Trophoblast cell (in vitro differentiated cells and primary cell): ENCODE data around the gene TRMT2A. TPM values are rescaled to one million over a fixed set of nuclear protein-coding genes. Genes with fewer than 3 reads are reported as not detected.

Experiments
- DNase-seq, 2 donors: peaks; one replicate each; pipeline ENCODE4 v3.0.0-alpha.2; 2016
- H2AFZ ChIP-seq: 2 replicates; pipeline ENCODE4 v1.6.1; 2013; ENCODE audit warnings: low read length, moderate library complexity, mild to moderate bottlenecking; ENCODE audit not compliant: insufficient read depth, poor library complexity
- H2AK5ac ChIP-seq: 2 replicates; pipeline ENCODE4 v1.6.1; 2013; ENCODE audit warnings: mild to moderate bottlenecking, low read length
- H2BK120ac ChIP-seq: 2 replicates; pipeline ENCODE4 v1.6.1; 2013; ENCODE audit warnings: low read length, mild to moderate bottlenecking, moderate library complexity; ENCODE audit not compliant: insufficient read depth, poor library complexity
- H2BK12ac ChIP-seq: 2 replicates; pipeline ENCODE4 v1.6.1; 2013; ENCODE audit warnings: mild to moderate bottlenecking, low read length, moderate library complexity
- H2BK5ac ChIP-seq: 2 replicates; pipeline ENCODE4 v1.6.1; 2013; ENCODE audit warnings: low read length, low read depth, moderate library complexity, mild to moderate bottlenecking; ENCODE audit not compliant: poor library complexity
- H3K14ac ChIP-seq: 2 replicates; pipeline ENCODE4 v1.6.1; 2013; ENCODE audit warnings: mild to moderate bottlenecking, low read length
- H3K18ac ChIP-seq: 2 replicates; pipeline ENCODE4 v1.6.1; 2013; ENCODE audit warnings: mild to moderate bottlenecking, low read length
- H3K23ac ChIP-seq: 2 replicates; pipeline ENCODE4 v1.6.1; 2013; ENCODE audit warnings: low read length
- H3K27ac ChIP-seq: 2 replicates; pipeline ENCODE4 v1.5.1; 2013; ENCODE audit warnings: low read depth, mild to moderate bottlenecking, inconsistent platforms, low read length, moderate library complexity
- H3K27me3 ChIP-seq: 2 replicates; pipeline ENCODE4 v1.6.1; 2013; ENCODE audit warnings: inconsistent platforms, mild to moderate bottlenecking, low read length, moderate library complexity; ENCODE audit not compliant: insufficient read depth
- H3K36me3 ChIP-seq, 2 experiments: 1 replicate in 1 of 2; 2 replicates in 1 of 2; pipeline ENCODE4 v1.6.1; 2013; ENCODE audit warnings: low read length in 2 of 2, mild to moderate bottlenecking in 2 of 2, moderate library complexity in 1 of 2; ENCODE audit not compliant: insufficient read depth in 2 of 2, control insufficient read depth in 1 of 2
- H3K4ac ChIP-seq: 2 replicates; pipeline ENCODE4 v1.6.1; 2013; ENCODE audit warnings: low read depth, mild to moderate bottlenecking, low read length, moderate library complexity
- H3K4me1 ChIP-seq, 2 experiments: 1 replicate in 1 of 2; 2 replicates in 1 of 2; pipeline ENCODE4 v1.6.1; 2013; ENCODE audit warnings: low read length in 2 of 2, mild to moderate bottlenecking in 2 of 2, moderate library complexity in 1 of 2; ENCODE audit not compliant: insufficient read depth in 2 of 2, control insufficient read depth in 1 of 2
- H3K4me2 ChIP-seq: 2 replicates; pipeline ENCODE4 v1.6.1; 2013; ENCODE audit warnings: inconsistent platforms, mild to moderate bottlenecking, low read length, moderate library complexity
- H3K4me3 ChIP-seq: 2 replicates; pipeline ENCODE4 v1.5.1; 2013; ENCODE audit warnings: mild to moderate bottlenecking, low read depth, low read length, inconsistent platforms
- H3K79me1 ChIP-seq: one replicate; pipeline ENCODE4 v1.6.1; 2013; ENCODE audit warnings: low read length
- H3K79me2 ChIP-seq: 2 replicates; pipeline ENCODE4 v1.6.1; 2013; ENCODE audit warnings: low read length, mild to moderate bottlenecking; ENCODE audit not compliant: control insufficient read depth, insufficient read depth, poor library complexity
- H3K9ac ChIP-seq: 2 replicates; pipeline ENCODE4 v1.6.1; 2013; ENCODE audit warnings: mild to moderate bottlenecking, low read length
- H3K9me3 ChIP-seq: 2 replicates; pipeline ENCODE4 v1.6.1; 2013; ENCODE audit warnings: low read depth, mild to moderate bottlenecking, control low read depth, inconsistent platforms, low read length; ENCODE audit not compliant: insufficient read depth
- H4K12ac ChIP-seq: 2 replicates; pipeline ENCODE4 v1.6.1; 2013; ENCODE audit warnings: low read depth, mild to moderate bottlenecking, low read length, moderate library complexity
- H4K8ac ChIP-seq: 2 replicates; pipeline ENCODE4 v1.6.1; 2013; ENCODE audit warnings: low read depth, mild to moderate bottlenecking, low read length, moderate library complexity
- H4K91ac ChIP-seq: one replicate; pipeline ENCODE4 v1.6.1; 2013; ENCODE audit warnings: low read depth, mild to moderate bottlenecking, low read length, moderate library complexity
- WGBS: extraction: QIAGEN DNeasy Blood & Tissue Kit; methylation state at CpG from one replicate; pipeline ENCODE4 v1.1.7; 2013; ENCODE audit warnings: missing lambda C conversion rate; ENCODE audit not compliant: insufficient read length, insufficient coverage; ENCODE audit errors: extremely low coverage; 5-methylcytosine and 5-hydroxymethylcytosine counted together
- polyA plus RNA-seq: library from polyadenylated mRNA; stranded (reverse); fragments of 200-250 nt; gene quantifications from 2 replicates; pipeline ENCODE4 v1.2.3, GENCODE V29; 2013

Gene TRMT2A
- 27.5 and 32.4 TPM in 2 replicates for polyA plus RNA-seq

- H3K4ac ChIP-seq = peak within 1 kb of the TSS; percentile 99
- H4K8ac ChIP-seq = peak within 1 kb of the TSS; percentile 93
- H2BK120ac ChIP-seq = peak within 1 kb of the TSS; percentile 75
- WGBS = no CpG with 5 or more reads among the region's 88 CpGs
- DNase-seq = peak; percentile 97 to 99
- H3K79me2 ChIP-seq = peaks cover 17% of the 10 kb centered on the region
- peak within 1 kb of the TSS; percentile 98 for H3K4me3 ChIP-seq
- no peaks in the 10 kb centered on the region for H3K27me3 ChIP-seq
- peak within 1 kb of the TSS; percentile 85 for H4K91ac ChIP-seq
- peaks cover 12% of the 10 kb centered on the region for H3K79me1 ChIP-seq
- H3K27ac ChIP-seq = peak within 1 kb of the TSS; percentile 28
- peak within 1 kb of the TSS; percentile 96 for H3K9ac ChIP-seq
- peak within 1 kb of the TSS; percentile 82 for H2AK5ac ChIP-seq
- peak within 1 kb of the TSS; percentile 91 for H3K4me2 ChIP-seq
- peak within 1 kb of the TSS; percentile 73 for H3K18ac ChIP-seq
- peaks cover 68 to 73% of the 10 kb centered on the region in 2 experiments for H3K36me3 ChIP-seq
- no peak within 1 kb of the TSS for H2BK12ac ChIP-seq
- peak within 1 kb of the TSS; percentile 59 for H2BK5ac ChIP-seq
- H3K23ac ChIP-seq = no peak within 1 kb of the TSS
- peak within 1 kb of the TSS; percentile 47 for H2AFZ ChIP-seq
- H3K4me1 ChIP-seq = peaks cover 4 to 9% of the 10 kb centered on the region in 2 experiments
- H4K12ac ChIP-seq = peak within 1 kb of the TSS; percentile 84
- H3K9me3 ChIP-seq = no peaks in the 10 kb centered on the region
- H3K14ac ChIP-seq = peak within 1 kb of the TSS; percentile 93
Observed at GRCh38 chr22:20116951-20117632, at the start of gene TRMT2A. Gene TRMT2A, minus strand, starts transcription at chr22:20117226. Its CDS starts 320 bp downstream, at chr22:20116906.

GRCh38 chr22:20166703-20167102 lies 49.7 kb upstream of the TRMT2A start:
- no peak for DNase-seq
- Histone ChIP-seq H4K91ac (no peak overlapping the region), H2BK5ac (no peak overlapping the region), H3K23ac (no peak overlapping the region), H3K4me1 (no peaks in the 10 kb centered on the region), H3K9ac (no peak overlapping the region), H4K12ac (no peak overlapping the region), H2AFZ (no peak overlapping the region), H3K36me3 (no peaks in the 10 kb centered on the region), H3K14ac (no peak overlapping the region), H3K27me3 (no peaks in the 10 kb centered on the region), H3K4me2 (no peak overlapping the region), H3K79me2 (no peaks in the 10 kb centered on the region), H3K79me1 (no peaks in the 10 kb centered on the region), H4K8ac (no peak overlapping the region), H2AK5ac (no peak overlapping the region), H3K4me3 (peak overlapping the region; percentile 6), H3K18ac (no peak overlapping the region), H3K27ac (no peak overlapping the region), H3K4ac (no peak overlapping the region), H2BK12ac (no peak overlapping the region), H2BK120ac (no peak overlapping the region), H3K9me3 (peaks cover 5% of the 10 kb centered on the region)
- no CpG with 5 or more reads among the region's 9 CpGs for WGBS

- WGBS = no CpG with 5 or more reads among the region's 7 CpGs
Observed at GRCh38 chr22:20165913-20166312, 48.9 kb upstream of the TRMT2A start.

GRCh38 chr22:20165421-20165820 lies 48.4 kb upstream of the TRMT2A start:
- no peaks in the 10 kb centered on the region for H3K27me3 ChIP-seq
- H3K27ac ChIP-seq = no peak overlapping the region
- H4K8ac ChIP-seq = no peak overlapping the region
- H3K18ac ChIP-seq = no peak overlapping the region
- no peak overlapping the region for H3K9ac ChIP-seq
- no peaks in the 10 kb centered on the region for H3K79me1 ChIP-seq
- H4K91ac ChIP-seq = no peak overlapping the region
- no peak overlapping the region for H3K23ac ChIP-seq
- H3K4ac ChIP-seq = no peak overlapping the region
- H3K79me2 ChIP-seq = no peaks in the 10 kb centered on the region
- DNase-seq = no peak
- H2BK120ac ChIP-seq = no peak overlapping the region
- no peak overlapping the region for H2AK5ac ChIP-seq
- H3K4me1 ChIP-seq = no peaks in the 10 kb centered on the region
- H3K4me2 ChIP-seq = no peak overlapping the region
- no peak overlapping the region for H2BK12ac ChIP-seq
- WGBS = no CpG with 5 or more reads among the region's 12 CpGs
- H3K36me3 ChIP-seq = no peaks in the 10 kb centered on the region
- peaks cover 5% of the 10 kb centered on the region for H3K9me3 ChIP-seq
- no peak overlapping the region for H4K12ac ChIP-seq
- no peak overlapping the region for H2AFZ ChIP-seq
- no peak overlapping the region for H3K4me3 ChIP-seq
- H3K14ac ChIP-seq = no peak overlapping the region
- H2BK5ac ChIP-seq = no peak overlapping the region

More at GRCh38 chr22:20165913-20166312, 48.9 kb upstream of the TRMT2A start:
- Histone ChIP-seq H2AFZ (no peak overlapping the region), H3K4ac (no peak overlapping the region), H2AK5ac (no peak overlapping the region), H2BK12ac (no peak overlapping the region), H3K4me2 (no peak overlapping the region), H3K18ac (no peak overlapping the region), H4K12ac (no peak overlapping the region), H3K27ac (no peak overlapping the region), H3K9ac (no peak overlapping the region), H3K23ac (no peak overlapping the region), H4K8ac (no peak overlapping the region), H3K36me3 (no peaks in the 10 kb centered on the region), H3K4me1 (no peaks in the 10 kb centered on the region), H3K27me3 (no peaks in the 10 kb centered on the region), H4K91ac (no peak overlapping the region), H3K79me2 (no peaks in the 10 kb centered on the region), H3K79me1 (no peaks in the 10 kb centered on the region), H3K9me3 (peaks cover 5% of the 10 kb centered on the region), H3K4me3 (no peak overlapping the region), H2BK5ac (no peak overlapping the region), H3K14ac (no peak overlapping the region), H2BK120ac (no peak overlapping the region)
- DNase-seq = no peak
